Upper lobe of right lung (tissue), 1 donor: Measurements from ENCODE around the gene FPR2. TPM values are rescaled to one million over a fixed set of nuclear protein-coding genes. Genes with fewer than 3 reads are reported as not detected.
A peak's percentile ranks its signal among the peaks of the same experiment; 100 is the strongest.

Experiments
- ATAC-seq: fragments of 200-7000 bp; cut with Tn5 transposase; one replicate; pipeline ENCODE4 v1.9.1; 2020; ENCODE audit warnings: mild to moderate bottlenecking, moderate library complexity
- DNase-seq: peaks from one replicate; pipeline ENCODE4 v3.0.0-alpha.2; 2020
- H3K27ac ChIP-seq: fragments of 200-600 bp; one replicate; pipeline ENCODE4 v1.8.0; 2022
- H3K27me3 ChIP-seq: fragments of 200-600 bp; one replicate; pipeline ENCODE4 v1.8.0; 2022; ENCODE audit warnings: mild to moderate bottlenecking
- H3K36me3 ChIP-seq: fragments of 200-600 bp; one replicate; pipeline ENCODE4 v1.8.0; 2022
- H3K4me1 ChIP-seq: fragments of 200-600 bp; one replicate; pipeline ENCODE4 v1.8.0; 2022
- H3K4me3 ChIP-seq: fragments of 200-600 bp; one replicate; pipeline ENCODE4 v1.8.0; 2022; ENCODE audit warnings: mild to moderate bottlenecking
- H3K9me3 ChIP-seq: fragments of 200-600 bp; one replicate; pipeline ENCODE4 v1.8.0; 2022
- CTCF ChIP-seq: fragments of 200-600 bp; IDR thresholded peaks from one replicate; pipeline ENCODE4 v1.8.0; 2022; ENCODE audit warnings: antibody characterized with exemption
- intact Hi-C: fragments of 100-400 bp; cut with DNase I; formaldehyde crosslinking; loops from one replicate; pipeline ENCODE4 v1.11.0; 2022
- total RNA-seq: library from RNA; stranded (reverse); fragmentation: NEBNext Ultra II Directional; extraction: Animal tissue kit (Norgen Biotek cat#: 25700); gene quantifications from one replicate; pipeline ENCODE4 v1.2.1, GENCODE V29; 2021
- donor health status: DM: no; HTN: yes; CAD: no; lungs with severe emphysema.

Gene FPR2
- total RNA-seq, 1 donor from 2014 or later = 12.5 TPM

DNA sequence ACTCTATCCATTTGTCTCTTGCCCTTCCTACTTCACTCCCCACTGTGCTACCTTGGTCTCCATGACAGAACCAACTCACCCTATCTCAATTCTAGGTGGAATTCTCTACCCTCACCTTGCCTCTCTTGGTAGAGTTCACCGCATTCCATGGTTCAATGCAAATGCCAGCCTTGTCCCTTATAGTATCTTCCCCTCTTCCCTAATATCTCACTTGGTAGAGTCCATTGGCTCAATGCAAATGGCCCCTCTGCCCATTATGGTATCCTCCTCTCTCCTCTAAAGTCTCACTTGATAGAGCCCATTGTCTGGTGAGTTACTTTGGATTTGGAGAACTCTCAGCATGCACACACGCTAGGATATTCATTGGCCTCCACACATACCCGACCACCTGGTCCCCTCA, 45.1 kb upstream of the FPR2 start:
- intact Hi-C loops = no loop called here
- Histone ChIP-seq H3K4me3 (no peak overlapping the region), H3K4me1 (no peaks in the 10 kb centered on the region), H3K27me3 (peaks cover 39% of the 10 kb centered on the region), H3K27ac (no peak overlapping the region), H3K36me3 (no peaks in the 10 kb centered on the region), H3K9me3 (no peaks in the 10 kb centered on the region)
- no peak for DNase-seq
- TF ChIP-seq CTCF = no peak
- ATAC-seq = no peak

DNA sequence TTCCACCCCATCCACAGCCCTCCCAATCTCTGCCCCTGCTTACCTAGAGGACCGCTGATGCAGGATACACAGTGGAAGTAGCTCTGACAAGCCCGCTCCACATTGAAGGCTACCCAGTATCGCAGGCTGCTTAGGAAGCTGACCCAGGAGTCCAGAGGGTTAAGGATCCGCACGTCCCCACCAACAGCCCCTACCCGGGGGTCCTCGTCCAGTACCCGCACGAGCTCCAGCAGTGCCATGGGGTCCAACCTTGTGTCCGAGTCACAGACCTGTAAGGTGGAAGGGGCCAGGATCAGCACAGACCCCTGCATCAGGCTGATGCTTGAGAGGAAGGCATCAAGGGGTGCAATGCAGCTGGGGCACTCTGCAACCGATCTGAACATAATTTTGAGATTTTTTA, 44.1 kb upstream of the FPR2 start:
- Histone ChIP-seq H3K4me1 (no peaks in the 10 kb centered on the region), H3K36me3 (no peaks in the 10 kb centered on the region), H3K27me3 (peaks cover 50% of the 10 kb centered on the region), H3K27ac (no peak overlapping the region), H3K9me3 (no peaks in the 10 kb centered on the region), H3K4me3 (no peak overlapping the region)
- TF ChIP-seq CTCF = no peak
- no peak for DNase-seq
- intact Hi-C loops = no loop called here
- no peak for ATAC-seq

DNA sequence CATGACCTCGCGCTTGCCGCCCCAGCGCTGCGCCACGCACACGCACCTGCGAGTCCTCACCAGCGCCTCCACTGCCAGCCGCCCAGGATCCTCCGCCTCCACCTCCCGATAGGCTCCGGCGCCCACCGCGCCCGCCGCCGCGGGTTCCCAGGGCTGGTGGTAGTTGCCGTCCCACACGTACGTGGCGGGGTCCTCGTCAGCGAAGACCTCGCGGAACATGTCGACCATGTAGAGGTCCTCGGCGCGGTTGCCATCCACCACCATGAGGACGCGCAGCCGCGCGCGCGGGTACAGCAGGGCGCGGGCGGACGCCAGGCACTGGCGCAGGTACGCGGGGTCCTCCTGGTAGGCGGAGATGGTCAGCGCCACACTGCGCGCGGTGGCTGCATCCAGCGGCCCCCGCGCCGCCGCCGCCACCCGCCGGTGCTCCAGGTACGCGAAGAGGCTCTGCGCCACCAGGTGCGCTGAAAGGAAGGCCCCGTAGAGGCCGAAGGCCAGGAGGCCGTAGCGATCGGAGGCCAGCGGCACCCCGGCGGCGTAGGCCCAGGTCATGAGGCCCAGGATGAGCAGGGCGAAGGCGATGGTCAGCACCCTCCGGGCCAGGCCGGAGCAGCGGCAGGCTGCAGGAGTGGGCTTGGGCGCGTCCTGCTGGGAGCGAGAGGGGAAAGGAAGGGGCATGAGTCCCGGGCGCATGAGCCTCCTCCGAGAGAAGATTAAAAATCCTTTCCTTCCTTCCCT, 41.6 kb upstream of the FPR2 start:
- H3K4me3 ChIP-seq = no peak overlapping the region
- H3K4me1 ChIP-seq = no peaks in the 10 kb centered on the region
- TF ChIP-seq CTCF = no peak
- no peaks in the 10 kb centered on the region for H3K36me3 ChIP-seq
- peaks cover 66% of the 10 kb centered on the region for H3K27me3 ChIP-seq
- H3K9me3 ChIP-seq = no peaks in the 10 kb centered on the region
- intact Hi-C loops = no loop called here
- no peak overlapping the region for H3K27ac ChIP-seq
- peak; percentile 28 for ATAC-seq
- DNase-seq = no peak

- no peaks in the 10 kb centered on the region for H3K9me3 ChIP-seq
- no peaks in the 10 kb centered on the region for H3K36me3 ChIP-seq
- peaks cover 72% of the 10 kb centered on the region for H3K27me3 ChIP-seq
- ATAC-seq = no peak
- no peak for TF ChIP-seq CTCF
- H3K4me3 ChIP-seq = no peak overlapping the region
- intact Hi-C loops = no loop called here
- no peak for DNase-seq
- no peaks in the 10 kb centered on the region for H3K4me1 ChIP-seq
- no peak overlapping the region for H3K27ac ChIP-seq
These were observed 39.1 kb upstream of the FPR2 start for GRCh38 chr19:51721905-51722304.

- no peak for TF ChIP-seq CTCF
- no peak overlapping the region for H3K27ac ChIP-seq
- ATAC-seq (no peak), DNase-seq (no peak)
- no peaks in the 10 kb centered on the region for H3K9me3 ChIP-seq
- H3K4me1 ChIP-seq = no peaks in the 10 kb centered on the region
- no peaks in the 10 kb centered on the region for H3K36me3 ChIP-seq
- H3K4me3 ChIP-seq = no peak overlapping the region
- intact Hi-C loops = no loop called here
- H3K27me3 ChIP-seq = peaks cover 74% of the 10 kb centered on the region
These were observed 38.5 kb upstream of the FPR2 start for GRCh38 chr19:51722492-51722891.

DNA sequence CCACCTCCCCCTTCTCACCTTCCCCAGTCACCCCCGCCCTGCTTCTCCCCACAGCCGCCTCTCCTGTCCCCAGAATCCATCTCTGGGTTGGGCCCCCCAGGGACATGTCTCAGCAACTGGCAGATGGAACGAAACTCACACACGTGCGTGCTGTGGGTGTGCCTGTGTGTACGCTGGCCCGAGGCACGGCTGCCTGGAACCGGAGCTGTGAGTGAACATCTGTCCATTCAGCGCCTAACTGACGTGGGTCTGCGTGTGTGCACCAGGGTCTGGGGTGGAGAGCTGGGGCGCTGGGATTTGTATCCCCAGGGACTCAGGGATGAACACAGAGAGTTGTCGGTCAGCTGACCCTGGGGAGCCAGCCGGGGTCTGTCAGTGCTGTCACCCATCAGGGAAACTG, 36.4 kb upstream of the FPR2 start:
- intact Hi-C loops = no loop called here
- no peak for DNase-seq

More for the DNA sequence above, 36.4 kb upstream of the FPR2 start:
- Histone ChIP-seq H3K9me3 (no peaks in the 10 kb centered on the region), H3K4me3 (no peak overlapping the region), H3K27ac (no peak overlapping the region), H3K27me3 (peaks cover 65% of the 10 kb centered on the region), H3K36me3 (no peaks in the 10 kb centered on the region), H3K4me1 (no peaks in the 10 kb centered on the region)
- no peak for ATAC-seq
- no peak for TF ChIP-seq CTCF
